Measurements from ENCODE around the gene JADE1.
A peak's percentile ranks its signal among the peaks of the same experiment; 100 is the strongest.

Gene JADE1

GRCh38 chr4:128846063-128846462 is 36.6 kb downstream of the JADE1 start:
- no peak for DNase-seq (ENCODE audit: low read depth)

DNA sequence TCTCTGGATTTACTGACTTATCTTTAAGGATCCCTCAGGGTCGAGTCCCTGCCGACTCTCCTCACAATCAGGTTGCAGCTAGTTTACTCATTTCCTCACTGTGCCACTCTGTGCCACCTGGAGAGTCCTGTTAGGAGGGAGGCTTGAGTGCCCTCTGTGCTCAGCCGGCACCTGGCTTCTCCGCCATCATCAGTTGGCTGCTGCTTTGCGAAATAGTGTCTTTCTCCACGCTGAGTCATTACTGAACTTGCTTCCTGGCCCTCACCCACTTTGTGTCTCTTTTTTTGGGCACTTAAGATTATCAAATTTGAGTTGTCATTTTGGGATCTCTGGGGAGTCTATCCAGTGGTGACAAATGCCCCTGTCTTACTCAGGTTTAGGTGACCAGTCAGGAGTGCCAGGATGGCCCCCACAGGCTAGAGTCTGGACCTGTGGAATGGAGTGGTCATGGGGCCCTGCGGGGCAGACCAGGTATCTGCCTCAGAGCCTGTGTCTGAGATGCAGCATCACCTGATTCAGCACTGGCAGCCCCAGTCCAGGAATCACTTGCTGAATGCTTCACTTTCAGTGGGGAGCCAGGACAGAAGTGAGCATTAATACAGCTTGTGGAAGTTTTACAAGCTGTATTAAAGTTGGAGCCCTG is 37.7 kb downstream of the JADE1 start:
- no peak for DNase-seq (ENCODE audit: low read depth)

GRCh38 chr4:128848461-128848860 is 39.0 kb downstream of the JADE1 start:
- no peak for DNase-seq (ENCODE audit: low read depth)

DNA sequence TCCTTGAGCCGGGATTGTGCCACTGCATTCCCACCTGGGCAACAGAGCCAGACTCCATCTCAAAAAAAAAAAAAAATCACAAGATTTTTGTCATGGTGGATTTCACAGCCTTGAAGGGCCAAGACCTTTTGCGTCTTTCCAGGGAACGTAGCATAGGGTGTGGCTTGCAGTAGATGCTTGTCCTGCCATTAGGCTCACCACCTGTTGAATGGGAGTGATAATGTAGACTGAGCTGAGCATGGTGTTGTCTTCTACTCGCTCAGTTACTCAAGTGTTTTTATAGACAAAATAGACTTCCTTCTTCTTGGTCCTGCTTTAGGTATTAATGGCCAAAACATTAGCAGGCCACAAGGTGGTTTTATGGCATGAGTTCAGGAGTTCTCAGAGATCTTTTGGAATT is 40.8 kb downstream of the JADE1 start:
- DNase-seq (ENCODE audit: low read depth) = no peak

- no peak for DNase-seq (ENCODE audit: low read depth)
Observed at GRCh38 chr4:128853741-128854140, 44.2 kb downstream of the JADE1 start.

DNA sequence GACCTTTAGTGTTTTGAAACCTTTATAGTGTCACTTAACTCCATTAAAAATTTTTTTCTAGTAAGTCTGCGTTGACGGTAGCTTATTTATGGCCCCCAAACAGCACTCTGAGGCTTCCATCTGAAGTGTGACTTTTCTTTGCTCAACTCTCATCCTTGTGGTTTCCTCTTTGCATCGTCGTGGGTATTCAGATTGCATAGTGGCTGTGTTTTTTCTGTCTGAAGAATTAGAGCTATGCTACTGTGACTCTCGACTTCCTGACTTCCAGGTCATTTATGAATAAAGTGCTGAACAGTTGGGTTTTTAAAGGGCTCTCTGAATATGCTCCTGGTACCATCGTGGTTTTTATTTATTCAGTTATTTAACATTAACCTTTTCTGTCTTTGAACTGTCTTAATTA is 44.9 kb downstream of the JADE1 start:
- no peak for DNase-seq (ENCODE audit: low read depth)

DNA sequence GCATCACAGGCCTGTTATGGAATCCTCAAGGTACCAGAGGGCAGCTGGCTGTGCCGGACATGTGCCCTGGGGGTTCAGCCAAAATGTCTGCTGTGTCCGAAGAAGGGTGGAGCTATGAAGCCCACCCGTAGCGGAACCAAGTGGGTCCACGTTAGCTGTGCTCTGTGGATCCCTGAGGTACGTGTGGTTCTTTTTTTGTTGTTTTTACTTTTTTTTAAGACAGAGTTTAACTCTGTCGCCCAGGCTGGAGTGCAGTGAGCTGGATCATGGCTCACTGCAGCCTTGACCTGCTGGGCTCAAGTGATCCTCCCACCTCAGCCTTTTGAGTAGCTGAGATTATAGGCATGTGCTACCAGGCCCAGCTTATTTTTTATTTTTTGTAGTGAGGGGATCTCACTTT is 46.1 kb downstream of the JADE1 start:
- no peak for DNase-seq (ENCODE audit: low read depth)

GRCh38 chr4:128856246-128856645 is 46.7 kb downstream of the JADE1 start:
- DNase-seq (ENCODE audit: low read depth) = no peak

GRCh38 chr4:128858879-128859671 is 49.6 kb downstream of the JADE1 start:
- DNase-seq (ENCODE audit: low read depth) = peak; percentile 34

DNA sequence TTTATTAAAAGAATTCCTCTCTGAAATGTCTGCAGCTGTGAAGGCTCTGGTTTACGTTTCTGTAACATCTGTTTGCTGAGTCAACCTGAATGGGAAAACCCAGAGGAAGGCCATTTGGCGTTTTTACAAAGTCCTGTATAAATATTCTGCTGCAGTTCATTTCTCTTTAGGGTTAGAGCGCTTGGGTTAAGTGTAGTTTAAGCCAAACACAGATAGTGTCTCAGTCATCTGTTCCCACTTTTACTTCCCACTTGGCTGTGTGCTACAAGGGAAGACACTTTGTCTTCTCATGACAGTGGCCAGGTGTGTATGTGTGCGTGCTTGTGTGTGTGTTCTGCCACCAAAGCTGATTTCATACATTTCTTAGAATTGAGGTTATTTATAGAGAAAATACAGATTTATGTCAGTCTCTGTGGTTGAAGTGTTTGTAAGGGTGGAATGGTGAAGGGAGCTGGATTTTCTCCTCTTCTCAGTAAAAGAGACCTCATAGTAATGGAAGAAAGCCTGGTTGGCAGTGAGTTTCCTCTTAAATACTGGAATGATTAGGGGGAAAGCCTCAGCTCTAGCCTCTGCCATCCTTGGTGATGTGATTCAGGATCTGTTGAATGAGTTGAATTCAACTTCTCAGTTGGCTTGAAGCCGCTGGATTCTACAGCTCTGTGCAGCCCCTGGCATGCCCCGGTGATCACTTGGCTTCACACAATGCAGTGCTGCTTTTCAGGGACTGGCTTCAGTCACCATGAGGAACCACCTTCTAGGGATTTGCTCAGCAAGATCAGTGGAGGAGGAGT is 50.6 kb downstream of the JADE1 start:
- DNase-seq (ENCODE audit: low read depth) = no peak

GRCh38 chr4:128861856-128862518 is 52.5 kb downstream of the JADE1 start:
- DNase-seq (ENCODE audit: low read depth) = no peak

DNA sequence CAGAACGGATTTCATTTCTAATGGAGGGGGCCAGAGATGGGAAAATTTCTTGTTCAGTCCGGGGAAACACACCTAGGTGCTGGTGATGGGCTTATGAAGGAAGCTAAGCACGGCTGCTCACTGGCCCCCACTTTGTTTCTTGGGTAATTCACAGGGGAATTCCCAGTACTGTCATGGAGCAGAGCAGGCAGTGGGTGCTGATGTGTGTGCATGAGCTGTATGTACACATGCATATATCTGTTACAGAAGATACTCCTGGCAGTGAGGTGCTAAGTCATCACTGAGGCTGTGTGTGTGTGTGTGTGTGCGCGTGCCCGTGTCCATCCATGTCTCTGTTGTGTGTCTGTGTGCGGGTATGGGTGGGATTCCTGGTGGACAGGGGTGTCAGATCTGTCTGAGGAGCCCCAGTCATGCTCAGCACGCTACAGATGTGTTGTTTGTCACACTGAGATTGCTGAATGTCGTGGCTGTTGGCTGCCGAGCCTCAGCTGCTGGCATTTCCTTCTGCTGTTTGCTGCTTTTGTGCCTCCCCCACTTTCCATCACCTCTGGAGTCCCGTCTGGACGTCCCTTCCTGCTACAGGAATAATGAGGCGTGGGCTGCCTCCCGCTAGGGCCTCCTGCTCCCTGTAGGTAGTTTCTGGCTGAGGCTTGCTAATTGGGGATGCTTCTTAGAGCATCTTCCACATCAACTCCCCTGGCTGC is 53.3 kb downstream of the JADE1 start:
- no peak for DNase-seq (ENCODE audit: low read depth)

- DNase-seq (ENCODE audit: low read depth) = peak; percentile 38
Observed at GRCh38 chr4:128863312-128864075, 54.0 kb downstream of the JADE1 start.

GRCh38 chr4:128865132-128865531 is 55.6 kb downstream of the JADE1 start:
- DNase-seq (ENCODE audit: low read depth) = no peak

GRCh38 chr4:128866269-128866668 is 56.8 kb downstream of the JADE1 start:
- DNase-seq (ENCODE audit: low read depth) = no peak

DNA sequence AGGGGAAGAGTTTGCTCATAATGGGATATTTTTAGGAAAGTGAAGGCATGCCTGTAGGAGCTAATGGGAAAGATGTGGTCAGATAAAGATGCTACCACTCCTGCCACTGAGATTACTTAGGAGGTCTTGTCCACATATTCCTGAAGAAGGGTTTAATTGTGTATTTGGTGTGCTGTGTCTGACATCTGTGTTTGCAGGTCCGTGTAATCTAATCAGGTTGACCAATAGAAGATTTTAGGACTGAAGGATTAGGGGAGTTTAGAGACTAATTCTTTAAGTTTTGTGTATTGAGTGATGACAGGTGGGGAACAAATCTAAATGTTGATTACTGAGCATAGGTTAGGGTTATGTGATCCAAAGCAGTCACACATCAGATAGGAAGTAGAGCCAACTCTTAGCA is 57.2 kb downstream of the JADE1 start:
- DNase-seq (ENCODE audit: low read depth) = no peak

GRCh38 chr4:128868758-128869157 is 59.3 kb downstream of the JADE1 start:
- no peak for DNase-seq (ENCODE audit: low read depth)

DNA sequence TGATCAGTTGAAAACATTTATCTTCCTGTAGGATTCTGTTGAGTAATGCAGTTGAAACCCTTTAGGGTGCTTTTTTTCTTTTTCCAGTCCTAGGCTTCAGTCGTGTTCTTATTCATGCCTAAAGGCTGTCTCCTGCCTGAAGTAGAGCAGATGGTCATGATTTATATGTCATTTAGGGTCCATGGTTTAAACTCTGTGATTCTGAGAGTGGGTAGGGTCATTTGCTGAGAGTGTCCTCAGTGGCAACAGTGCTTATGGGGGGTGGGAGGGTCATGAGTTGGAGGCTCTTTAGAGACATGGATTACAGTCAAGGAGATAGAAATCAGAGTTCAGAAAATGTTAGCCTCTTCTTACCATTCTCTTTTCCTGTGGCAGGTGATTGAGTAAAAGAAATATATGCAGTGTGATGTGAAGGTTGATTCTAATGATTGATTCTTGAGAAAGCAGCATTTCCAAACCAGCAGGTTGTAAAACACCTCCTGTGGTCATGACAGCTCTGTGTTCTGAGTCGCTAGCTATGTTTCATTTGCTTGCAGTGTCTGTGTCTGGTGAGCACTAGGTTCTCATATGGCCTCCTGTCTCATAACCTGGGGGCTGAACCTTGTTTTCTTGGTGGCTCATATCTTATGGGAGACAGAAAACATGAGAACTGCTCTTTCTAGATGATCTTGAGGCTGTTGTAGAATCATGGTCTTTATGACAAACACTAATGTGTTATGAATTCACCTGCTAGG is 60.4 kb downstream of the JADE1 start:
- no peak for DNase-seq (ENCODE audit: low read depth)

- DNase-seq (ENCODE audit: low read depth) = peak; percentile 89
Observed at GRCh38 chr4:128871948-128872347, 62.4 kb downstream of the JADE1 start.

DNA sequence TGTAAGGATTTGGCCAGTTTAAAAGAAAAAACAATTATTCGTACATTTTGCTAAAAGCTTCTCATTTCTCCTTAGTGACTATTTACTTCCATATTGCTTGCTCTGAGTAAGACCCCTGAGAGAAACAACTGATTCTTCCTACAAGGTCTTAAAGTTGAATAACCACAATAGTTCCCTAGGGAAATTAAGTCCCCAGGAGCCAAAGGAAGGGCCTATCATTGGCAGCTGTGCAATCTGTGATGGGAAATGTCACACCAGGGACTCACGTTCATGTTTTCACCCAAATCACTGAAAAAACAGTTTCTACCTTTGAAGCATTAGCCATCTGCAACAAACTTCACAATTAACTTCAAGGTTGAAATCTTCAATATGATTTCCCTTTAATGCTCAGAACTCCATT is 66.7 kb downstream of the JADE1 start:
- DNase-seq (ENCODE audit: low read depth) = no peak

Data from non-pigmented ciliary epithelial cell (primary cell).